NCI-H526 (cell line): Measurements from ENCODE around the gene ALDH1L2.

Experiments used
- DNase-seq, 2 experiments: peaks; one replicate each; lab custom pipeline; 2025; lab: John Stamatoyannopoulos, UW

Gene ALDH1L2

DNA sequence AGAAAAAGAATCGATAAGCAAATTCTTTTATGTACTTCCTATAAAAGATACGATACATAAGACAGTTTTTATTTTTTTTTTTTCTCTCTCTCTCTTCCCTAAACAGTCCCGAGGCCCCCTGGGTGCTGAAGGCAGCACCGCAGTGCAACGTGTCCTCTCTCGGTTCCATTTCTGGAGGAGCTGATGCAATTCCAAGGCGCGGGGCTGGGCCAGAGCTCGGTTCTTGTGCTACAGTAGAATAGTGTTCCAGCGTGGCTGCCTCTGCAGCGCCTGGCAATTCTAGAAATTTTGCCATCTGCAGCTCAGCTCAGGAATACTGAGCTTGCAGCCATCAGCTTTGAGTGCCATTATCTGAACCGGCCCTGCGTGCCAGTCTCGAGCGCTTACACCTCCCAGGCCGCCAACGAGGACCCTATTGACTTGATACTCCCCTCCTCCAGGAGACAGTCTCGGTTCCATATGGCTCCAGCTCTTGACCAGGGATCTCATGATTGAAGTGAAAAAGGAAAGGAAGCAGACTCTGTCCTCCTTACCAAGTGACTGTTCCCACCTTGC, 630 bp downstream of the ALDH1L2 start:
- peak; percentile 19 to 50 for DNase-seq

DNA sequence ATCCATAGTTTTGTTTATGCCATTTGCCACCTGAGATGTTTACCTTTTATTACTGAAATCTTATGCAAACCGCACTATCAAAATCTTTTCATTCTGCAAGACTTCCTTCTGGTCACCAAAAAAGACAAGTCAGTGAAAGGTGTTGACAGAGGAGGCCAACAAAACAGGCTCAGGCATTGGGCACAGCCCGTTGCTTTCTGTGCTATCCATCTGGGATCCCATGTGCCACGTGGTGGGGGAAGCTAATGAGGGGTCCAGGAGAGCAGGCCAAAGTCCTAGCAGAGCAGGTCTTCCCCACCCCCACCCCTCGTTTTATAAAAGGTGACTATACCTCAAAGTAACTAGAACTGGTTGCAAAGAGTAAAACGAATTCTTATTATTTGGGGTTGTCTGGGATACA, 1.2 kb downstream of the ALDH1L2 start:
- no peak for DNase-seq

DNA sequence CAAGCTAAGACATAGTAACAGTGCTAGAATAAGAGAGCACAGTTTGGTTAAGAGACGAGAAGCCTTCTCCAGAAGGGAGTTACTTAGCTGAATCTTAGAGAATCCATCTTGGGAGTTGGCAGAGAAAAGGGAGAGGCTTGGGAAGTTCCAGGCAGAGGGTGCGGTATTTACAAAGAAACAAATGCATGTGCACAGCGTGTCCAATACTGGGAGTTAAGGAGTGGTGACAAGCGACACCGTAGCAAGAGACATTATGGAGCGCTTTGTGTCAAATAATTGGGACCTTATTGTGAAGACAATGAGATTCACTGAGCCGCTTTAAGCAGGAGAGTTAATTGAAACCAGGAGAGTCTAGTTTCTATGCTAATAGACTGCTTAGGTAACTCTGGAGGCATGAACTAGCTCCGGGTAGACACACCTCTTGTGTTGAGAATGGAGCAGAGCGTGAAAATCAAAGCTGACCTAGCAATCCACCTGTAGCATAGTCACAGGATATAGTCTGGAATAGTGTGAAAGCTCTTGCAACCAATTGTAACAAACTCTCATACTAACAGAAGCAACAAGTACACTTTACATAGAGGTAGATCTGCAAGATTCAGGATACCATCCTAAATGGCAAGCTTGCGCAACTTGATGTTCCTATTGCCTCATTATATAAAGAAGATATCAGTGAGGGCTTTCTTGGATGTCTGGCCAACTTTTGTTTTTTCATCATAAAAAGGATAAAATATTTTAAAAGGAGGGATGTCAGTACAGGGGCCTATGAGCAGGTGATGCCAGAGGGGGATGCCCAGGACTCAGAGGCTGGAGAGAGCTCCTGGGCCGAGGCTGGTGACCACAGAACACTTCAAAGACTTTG, 5.3 kb downstream of the ALDH1L2 start:
- DNase-seq = no peak

DNA sequence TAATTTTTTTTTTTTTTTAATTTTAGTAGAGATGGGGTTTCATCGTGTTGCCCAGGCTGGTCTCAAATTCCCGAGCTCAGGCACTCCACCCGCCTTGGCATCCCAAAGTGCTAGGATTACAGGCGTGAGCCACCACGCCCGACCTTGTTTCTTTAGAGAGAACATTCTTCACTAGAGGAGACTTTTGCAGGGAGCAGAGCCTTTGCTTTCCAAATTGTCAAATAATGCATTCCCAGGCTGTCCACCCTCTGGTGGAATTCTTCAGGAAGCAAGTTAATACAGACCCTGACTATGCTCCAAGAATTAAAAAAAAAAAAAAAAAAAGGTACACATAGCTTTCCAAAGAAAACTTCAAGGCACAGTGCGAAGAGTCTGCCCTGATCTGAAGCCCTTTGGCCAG, 6.8 kb downstream of the ALDH1L2 start:
- DNase-seq = no peak

DNA sequence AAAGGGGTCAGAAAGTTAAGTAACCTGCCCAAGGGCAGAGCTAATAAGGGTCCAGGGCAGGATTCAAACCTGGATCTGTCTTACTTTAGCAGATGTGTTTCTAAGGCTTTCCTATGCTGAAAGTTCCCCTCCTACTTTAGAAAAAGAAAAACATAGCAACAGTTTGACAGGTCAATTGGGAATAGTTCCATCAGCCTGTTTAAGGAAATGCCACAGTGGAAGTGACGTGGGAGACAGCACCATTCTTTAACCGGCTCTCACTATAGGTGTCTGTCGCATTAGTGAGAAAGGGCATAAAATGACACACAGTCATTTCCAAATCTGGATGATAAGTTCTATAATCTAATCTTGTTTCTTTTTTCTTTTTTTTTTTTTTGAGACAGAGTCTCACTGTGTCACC, 7.3 kb downstream of the ALDH1L2 start:
- DNase-seq = no peak

DNA sequence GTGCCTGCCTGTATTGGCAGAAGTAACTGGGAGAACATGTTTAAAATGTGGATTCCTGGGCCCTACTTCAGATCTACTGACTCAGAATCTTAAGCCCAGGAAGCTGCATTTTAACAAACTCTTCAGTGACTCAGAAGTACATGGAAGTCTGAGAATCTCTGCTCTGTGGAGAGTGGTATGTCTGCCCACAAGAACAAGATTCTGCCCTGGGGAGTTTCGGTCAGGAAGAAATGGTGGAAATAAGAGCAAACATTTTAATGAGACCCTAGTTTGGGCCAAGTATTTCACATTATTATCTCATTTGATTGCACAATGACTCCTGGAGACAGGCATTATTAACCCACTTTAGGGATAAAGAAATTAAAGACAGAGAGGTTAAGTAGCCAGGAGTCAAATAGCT, 8.2 kb downstream of the ALDH1L2 start:
- no peak for DNase-seq

DNA sequence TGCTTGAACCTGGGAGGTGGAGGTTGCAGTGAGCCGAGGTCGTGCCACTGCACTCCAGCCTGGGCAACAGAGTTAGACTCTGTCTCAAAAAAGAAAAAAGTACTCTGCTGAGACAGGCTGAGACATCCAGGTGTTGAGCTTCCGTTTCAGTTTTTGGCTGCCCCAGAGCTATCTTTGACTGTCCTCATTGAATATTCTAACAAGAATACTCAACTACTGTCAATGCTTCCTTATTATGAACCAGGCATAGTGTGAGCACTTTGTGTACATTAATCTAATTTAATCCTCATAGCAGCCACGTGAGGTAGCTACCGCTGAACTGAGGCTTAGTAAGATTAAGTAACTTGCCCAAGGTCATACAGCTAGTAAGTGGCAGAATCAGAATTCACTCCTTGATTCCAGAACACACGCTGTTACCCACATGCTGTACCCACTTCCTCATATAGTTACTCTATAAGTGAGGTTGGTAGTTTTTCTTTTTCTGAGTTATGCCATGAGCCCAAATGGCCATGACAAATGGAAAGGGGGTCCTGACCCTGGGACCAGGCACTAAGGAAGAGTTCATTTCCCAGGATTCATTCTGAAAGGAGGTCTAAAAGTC, 11.3 kb downstream of the ALDH1L2 start:
- DNase-seq = no peak

DNA sequence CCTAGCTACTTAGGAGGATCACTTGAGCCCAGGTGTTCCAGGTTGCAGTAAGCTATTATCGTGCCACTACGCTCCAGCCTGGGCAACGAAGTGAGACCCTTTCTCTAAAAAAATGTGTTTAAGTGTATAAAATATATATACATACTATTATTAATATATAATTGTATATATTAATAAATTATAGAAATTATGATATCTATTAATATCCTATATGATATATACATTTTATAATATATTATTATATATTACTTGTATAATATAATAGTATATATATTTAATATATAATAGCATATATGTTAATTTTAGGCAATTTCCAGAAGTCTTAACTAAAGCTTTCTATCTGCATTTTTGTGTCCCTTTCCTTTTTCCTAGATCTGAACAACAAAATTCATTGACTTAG, 12.3 kb downstream of the ALDH1L2 start:
- no peak for DNase-seq

DNA sequence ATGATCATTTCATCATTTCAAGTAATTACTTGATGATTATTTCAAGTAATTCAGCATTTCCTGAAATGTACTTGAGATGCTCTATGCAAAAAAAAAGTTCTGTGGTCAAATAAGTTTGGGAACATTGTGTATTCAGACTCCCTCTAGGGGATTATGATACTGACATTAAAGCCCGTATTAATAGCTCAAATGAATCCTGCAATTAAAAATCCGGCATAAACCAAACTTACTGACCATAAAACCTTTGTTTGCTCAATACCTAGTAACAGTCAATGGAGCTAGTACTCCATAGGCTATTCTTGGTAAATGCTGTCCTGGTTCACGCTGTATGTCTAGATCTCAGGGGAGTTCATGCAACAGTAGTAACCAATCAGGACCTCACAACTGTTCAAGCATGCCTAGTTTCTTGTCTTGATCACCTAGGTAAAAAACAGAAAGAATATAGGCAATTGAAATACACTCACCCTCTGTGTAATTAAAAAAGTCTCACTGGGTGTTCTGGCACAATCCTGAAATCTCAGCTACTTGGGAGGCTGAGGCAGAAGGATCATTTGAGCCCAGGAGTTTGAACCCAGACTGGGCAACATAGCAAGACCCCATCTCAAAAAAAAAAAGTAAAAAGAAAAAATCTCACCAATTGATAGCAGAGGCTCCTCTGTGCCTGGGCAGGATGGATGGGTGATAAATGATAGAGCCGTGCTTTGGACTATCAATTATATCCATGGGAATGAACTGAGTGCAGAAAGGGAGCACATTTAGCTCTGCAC, 14.1 kb downstream of the ALDH1L2 start:
- no peak for DNase-seq

DNA sequence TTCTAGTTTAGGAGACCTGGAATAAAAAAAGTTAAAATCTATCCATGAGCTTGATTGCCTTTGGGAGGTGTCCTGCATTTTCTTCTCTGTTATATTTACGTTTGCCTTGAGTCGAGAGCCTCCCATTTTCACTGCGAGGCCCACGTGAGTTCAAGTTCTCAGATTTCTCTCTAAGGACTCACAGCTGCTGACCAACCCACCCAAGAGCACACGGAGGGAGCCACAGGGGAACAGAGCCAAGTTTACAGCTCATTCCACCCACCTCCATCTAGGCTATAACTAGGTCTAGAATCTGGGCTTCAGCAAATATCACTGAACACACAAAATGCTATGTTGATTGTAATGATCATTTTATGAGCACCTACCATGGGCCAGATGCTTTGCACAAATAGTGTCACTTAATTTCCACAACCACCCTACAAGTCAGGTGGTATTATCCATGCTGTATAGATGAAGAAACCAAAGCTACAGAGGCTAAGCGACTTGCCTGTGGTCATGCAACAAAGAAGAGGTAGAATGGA, 16.7 kb downstream of the ALDH1L2 start:
- DNase-seq = no peak

DNA sequence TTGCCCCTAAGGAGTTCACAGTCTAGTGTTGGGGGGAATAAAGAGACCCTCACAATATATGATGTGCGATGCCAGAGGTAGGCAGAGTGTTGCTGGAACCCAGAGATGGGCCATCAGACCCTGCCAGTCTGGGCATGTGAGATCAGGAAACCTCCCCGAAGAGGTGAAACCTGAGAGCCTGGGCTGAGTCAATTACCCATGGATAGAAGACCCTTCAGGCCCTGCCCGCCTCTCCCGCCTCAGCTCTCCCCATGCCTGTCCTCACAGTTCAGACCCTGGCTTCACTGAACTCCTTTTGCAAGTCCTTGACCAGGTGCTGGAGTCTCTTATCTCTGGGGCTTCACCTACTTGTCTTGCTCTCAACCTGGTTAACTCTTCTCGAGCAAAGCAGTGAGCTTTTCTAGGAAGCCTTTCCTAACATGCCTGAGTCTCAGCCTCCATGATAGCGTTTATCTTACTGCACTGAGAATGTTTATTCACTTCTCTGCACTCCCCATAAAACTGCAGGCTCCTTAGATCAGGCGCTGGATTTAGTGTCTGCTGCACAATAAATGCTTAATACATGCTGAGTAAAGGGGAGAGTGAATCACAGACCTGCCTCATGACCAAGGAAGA, 19.6 kb downstream of the ALDH1L2 start:
- DNase-seq = no peak

DNA sequence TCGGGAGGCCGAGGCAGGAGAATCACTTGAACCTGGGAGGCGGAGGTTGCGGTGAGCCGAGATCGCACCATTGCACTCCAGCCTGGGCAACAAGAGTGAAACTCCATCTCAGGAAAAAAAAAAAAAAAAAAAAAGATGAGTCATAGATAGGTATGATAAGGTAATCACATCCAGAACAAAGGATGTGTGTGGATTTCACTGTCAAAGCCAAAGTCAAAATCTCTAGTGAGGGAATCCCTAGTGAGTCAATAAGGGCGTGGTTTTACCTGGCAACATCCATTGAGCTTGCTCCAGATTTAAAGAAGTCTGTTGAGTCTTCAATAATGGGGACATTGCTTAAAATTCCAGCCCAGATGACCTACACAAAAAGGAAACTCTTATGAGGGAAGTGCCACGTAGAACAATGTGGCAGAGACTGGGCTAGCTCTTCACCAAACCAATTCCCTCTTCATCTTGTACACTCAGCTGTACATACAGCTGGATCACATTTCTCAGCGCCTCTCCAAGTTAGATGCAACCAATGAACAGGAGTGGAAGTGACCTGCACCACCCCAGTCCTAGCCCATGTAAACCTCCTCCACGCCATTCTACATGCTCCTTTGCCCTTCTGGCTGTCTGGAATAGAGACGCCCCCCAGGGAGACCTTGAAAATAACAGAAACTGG, 23.4 kb downstream of the ALDH1L2 start:
- no peak for DNase-seq

DNA sequence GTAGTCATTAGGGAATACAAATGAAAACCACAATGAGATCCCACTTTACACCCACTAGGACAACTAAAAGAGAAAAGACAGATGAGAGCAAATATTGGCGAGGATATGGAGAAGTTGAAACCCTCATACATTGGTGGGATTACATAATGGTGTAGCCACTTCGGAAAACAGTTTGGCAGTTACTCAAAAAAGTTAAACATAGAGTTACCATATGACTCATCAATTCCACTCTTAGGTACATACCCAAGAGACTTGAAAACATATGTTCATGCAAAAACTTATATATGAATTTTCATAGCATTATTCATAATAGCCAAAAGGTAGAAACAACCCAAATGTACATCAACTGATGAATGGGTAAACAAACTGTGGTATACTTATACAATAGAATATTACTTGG, 27.1 kb downstream of the ALDH1L2 start:
- no peak for DNase-seq

DNA sequence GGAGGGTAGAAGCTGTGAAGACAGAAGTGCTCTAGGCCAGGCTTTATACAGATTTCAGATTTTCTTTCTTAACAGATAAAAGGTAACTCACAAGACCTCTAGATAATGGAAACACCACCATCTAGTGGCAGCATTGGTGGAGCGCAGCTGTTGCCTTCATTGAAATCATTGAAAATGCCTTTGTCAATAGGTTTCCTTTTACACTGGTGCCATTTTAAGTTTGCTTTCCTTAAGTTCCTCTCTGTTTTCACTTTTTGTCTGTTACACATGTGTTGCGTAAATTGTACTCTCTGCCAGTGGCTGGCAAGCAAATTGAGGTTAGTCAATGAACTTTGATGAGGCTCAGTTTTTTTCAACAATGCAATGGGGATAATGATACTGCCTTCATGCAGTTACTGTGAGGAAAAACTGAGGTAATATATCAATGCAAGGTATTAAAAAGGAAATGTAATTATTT, 31.1 kb downstream of the ALDH1L2 start:
- DNase-seq = peak; percentile 46 to 72

DNA sequence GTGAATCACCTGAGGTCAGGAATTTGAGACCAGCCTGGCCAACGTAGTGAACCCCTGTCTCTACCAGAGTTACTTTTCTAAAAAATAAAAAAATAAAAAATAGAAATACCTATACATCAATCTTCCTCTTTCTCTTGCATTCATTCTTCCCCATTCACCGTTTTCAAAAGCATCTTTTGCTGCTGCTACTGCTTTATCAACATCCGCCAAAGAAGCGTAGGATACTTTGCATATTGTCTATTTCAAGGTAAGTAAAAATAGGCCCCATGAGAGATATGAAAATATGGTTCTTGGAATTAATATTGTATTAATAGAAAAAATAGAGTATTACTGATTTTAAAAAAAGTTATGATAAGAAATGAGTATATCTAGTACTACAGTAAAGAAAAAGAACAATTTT, 32.3 kb downstream of the ALDH1L2 start:
- DNase-seq = peak in 1 of 2 experiments; percentile 18

DNA sequence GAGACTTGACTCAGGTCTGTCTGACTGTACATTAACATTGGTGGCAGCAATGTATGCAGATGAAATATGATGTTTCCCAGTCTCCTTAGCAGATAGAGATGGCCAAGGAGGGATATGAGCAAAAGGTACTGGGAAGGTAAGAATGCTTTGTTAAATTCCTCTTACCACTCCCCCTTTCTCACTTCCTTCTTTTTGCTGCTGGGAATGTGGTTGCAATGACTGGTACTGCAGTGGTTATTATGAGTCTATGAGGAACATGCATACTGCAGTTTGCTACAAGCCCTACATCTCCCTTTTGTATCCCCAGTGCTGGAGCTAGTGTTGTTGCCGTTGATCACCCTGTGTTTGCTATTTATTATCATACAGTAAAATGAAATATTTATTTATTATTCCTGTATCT, 35.9 kb downstream of the ALDH1L2 start:
- no peak for DNase-seq

DNA sequence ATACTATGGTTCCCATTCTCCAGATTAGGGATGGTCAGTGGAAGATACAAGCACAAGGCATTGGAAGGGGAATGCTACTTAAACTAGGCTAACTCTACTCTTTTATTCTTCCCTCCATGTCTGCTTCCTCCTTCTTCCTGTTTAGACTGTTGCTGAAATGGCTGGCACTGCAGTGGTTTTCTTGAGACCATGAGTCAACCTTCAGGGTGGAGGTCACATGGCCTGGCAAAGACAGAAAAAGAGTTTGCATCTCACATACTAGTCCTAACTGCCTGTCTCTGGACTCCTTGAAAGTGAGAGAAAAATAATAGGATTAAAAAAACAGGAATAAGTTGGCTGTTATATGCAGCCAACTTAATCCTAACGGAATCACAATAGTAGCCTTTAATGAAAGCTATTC, 37.0 kb downstream of the ALDH1L2 start:
- DNase-seq = no peak

DNA sequence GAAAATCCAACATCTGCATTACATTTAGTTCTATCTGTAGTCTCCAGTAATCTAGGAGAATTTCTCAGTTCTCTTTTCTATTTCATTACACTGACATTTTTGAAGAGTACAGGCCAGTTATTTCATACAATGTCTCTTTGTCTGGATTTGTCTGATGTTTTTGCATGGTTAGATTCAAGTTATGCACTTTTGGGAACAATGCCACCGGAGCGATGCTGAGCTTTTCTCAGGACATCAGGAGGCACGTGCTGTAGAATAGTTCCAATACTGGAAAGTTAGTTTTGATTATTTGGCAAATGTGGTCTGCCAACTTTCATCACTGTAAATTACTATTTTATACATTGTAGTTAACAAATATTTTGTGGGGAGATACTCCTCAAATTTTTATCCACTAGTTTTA, 43.1 kb downstream of the ALDH1L2 start:
- DNase-seq = no peak

DNA sequence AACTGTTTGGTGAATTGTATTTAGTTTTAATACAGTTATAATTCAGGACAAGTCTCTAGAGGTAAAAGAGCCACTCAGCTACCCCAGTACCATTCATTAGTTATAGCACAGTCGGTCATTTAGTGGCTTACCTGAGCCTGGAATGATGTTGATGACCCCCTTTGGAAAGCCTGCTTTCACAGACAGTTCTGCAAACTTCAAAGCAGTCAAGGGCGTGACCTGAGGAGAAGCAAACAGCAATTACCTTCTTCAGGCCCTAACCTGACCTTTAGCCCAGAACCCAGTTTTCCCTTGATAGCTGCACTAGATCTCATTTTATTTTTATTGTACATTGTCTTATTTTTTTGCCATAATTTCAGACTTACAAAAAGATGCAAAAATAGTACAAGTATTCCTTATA, 43.8 kb downstream of the ALDH1L2 start:
- no peak for DNase-seq

DNA sequence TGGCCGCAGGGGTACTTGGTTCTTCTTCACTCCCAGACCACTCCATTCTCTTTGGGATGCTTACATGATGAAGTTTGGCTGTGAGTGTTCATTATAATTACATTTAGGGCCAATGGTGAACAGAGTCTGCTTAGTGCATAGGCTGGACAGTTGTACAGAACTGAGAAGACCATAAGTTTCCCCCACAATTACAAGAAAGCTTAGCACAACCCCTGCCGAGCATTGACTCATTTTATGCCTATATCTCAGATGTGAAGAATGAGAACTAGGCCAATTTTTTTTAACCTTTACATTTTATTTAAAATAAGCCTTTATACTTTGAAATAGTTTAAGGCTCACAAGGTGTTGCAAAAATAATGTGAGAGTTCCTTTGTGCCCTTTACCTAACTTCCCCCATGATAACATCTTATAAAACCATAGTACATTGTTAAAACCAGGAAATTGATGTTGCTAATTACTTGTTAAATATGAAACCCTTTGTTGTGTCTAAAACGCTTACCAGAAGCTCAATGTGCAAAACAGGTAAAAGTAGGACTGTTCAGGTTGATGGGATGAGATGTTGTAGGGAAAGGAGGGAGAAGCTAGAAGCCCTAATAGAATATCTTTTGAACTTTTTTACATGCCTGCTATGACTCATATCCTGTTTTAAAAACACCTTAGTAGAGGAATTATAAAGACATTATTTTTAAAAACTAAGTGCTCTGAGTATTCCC, 47.2 kb downstream of the ALDH1L2 start:
- DNase-seq = no peak

DNA sequence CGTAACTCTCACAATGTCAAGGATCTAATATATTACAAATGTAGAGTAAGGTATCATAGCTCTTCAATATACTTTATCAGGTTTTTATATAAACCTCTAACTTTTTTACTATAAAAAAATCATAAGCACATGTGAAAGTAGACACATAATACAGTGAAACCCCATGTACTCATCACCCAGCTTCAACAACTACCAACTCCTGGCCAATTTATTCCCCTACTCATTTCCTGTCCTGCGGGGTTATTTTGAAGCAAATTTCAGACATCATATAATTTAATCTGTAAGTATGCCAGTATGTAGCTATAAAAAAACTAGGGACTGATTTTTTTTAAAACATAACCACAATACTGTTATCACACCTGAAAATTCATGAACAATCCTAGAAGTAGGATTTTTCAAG, 50.4 kb downstream of the ALDH1L2 start:
- no peak for DNase-seq
